Panc1 (cell line): ENCODE results near the gene OTOGL. TPM values are rescaled to one million over a fixed set of nuclear protein-coding genes. Genes with fewer than 3 reads are reported as not detected.

Experiments
- ATAC-seq: fragments of 200-7000 bp; cut with Tn5 transposase; 2 replicates; pipeline ENCODE4 v1.9.1; 2020; ENCODE audit warnings: mild to moderate bottlenecking, moderate library complexity
- BruUV-seq: library from RNA; stranded (reverse); fragments of 400-500 nt; replicated peaks from 2 replicates; lab custom pipeline; 2021; lab: Mats Ljungman, UMichigan
- CTCF ChIA-PET: fragments of 300-600 bp; sonication (Branson Sonifier 250); formaldehyde crosslinking; loops from one replicate; lab custom pipeline; 2022; ENCODE audit warnings: antibody characterized with exemption; lab: Charles Lee
- POLR2A ChIA-PET: fragments of 300-600 bp; sonication (Branson Sonifier 250); formaldehyde crosslinking; loops from one replicate; lab custom pipeline; 2022; ENCODE audit warnings: antibody characterized with exemption; lab: Charles Lee
- DNase-seq: peaks from one replicate; pipeline ENCODE4 v3.0.0-alpha.2; 2010; ENCODE audit warnings: low read depth, low spot score
- H3K27ac ChIP-seq: 2 replicates; pipeline ENCODE4 v1.5.1; 2011; ENCODE audit warnings: mild to moderate bottlenecking, low read length, inconsistent platforms
- H3K27me3 ChIP-seq: fragments of 200-500 bp; sonication (Bioruptor generic); 2 replicates; pipeline ENCODE4 v1.6.0; 2014; ENCODE audit warnings: low read length, inconsistent platforms; ENCODE audit not compliant: control insufficient read depth, insufficient read depth
- H3K36me3 ChIP-seq: fragments of 200-500 bp; sonication (Bioruptor generic); 2 replicates; pipeline ENCODE4 v1.5.1; 2014; ENCODE audit warnings: inconsistent platforms, mild to moderate bottlenecking, low read length, moderate library complexity; ENCODE audit not compliant: control insufficient read depth, insufficient read depth
- H3K4me1 ChIP-seq: 2 replicates; pipeline ENCODE4 v1.5.1; 2011; ENCODE audit warnings: inconsistent platforms, mild to moderate bottlenecking, low read length, moderate library complexity; ENCODE audit not compliant: control insufficient read depth, insufficient read depth
- H3K4me3 ChIP-seq, 2 experiments: 2 replicates each; pipeline ENCODE4 v1.5.1; 2011 to 2012; ENCODE audit warnings: low read depth in 2 of 2, low read length in 2 of 2, mild to moderate bottlenecking in 2 of 2, inconsistent platforms in 1 of 2, moderate library complexity in 1 of 2
- H3K9me3 ChIP-seq: fragments of 200-500 bp; sonication (Bioruptor generic); 2 replicates; pipeline ENCODE4 v1.5.1; 2014; ENCODE audit warnings: low read depth, mild to moderate bottlenecking, inconsistent platforms, low read length, moderate library complexity; ENCODE audit not compliant: control insufficient read depth, insufficient read depth
- POLR2AphosphoS5 ChIP-seq: IDR thresholded peaks from 2 replicates; pipeline ENCODE4 v1.6.1; 2012; ENCODE audit warnings: mild to moderate bottlenecking, low read depth, low read length, moderate library complexity
- REST ChIP-seq, 2 experiments: IDR thresholded peaks; 2 replicates each; pipeline ENCODE4 v1.6.1; 2011 to 2012; ENCODE audit warnings: low read depth in 2 of 2, control low read depth in 1 of 2, low read length in 1 of 2, mild to moderate bottlenecking in 1 of 2, moderate library complexity in 1 of 2; ENCODE audit not compliant: insufficient read depth in 1 of 2
- SIN3A ChIP-seq: IDR thresholded peaks from 2 replicates; pipeline ENCODE4 v1.6.1; 2012; ENCODE audit warnings: low read depth, mild to moderate bottlenecking, low read length, moderate library complexity, borderline replicate concordance; ENCODE audit not compliant: insufficient read depth
- TCF7L2 ChIP-seq: IDR thresholded peaks from 2 replicates; pipeline ENCODE4 v1.6.1; 2011; ENCODE audit warnings: mild to moderate bottlenecking, low read depth, low read length, inconsistent platforms
- in situ Hi-C: cut with HindIII; loops from 2 replicates; pipeline ENCODE4 v1.10.0; 2016; ENCODE audit warnings: low sequenced_read_pairs, low pct_unique_long_range_greater_than_20kb
- intact Hi-C: fragments of 100-400 bp; cut with micrococcal nuclease; formaldehyde crosslinking; loops from one replicate; pipeline ENCODE4 v1.10.0; 2022; ENCODE audit not compliant: unreplicated experiment
- total RNA-seq: library from RNA; stranded (reverse); gene quantifications from one replicate; pipeline ENCODE4 v1.2.1, GENCODE V29; 2021; ENCODE audit not compliant: unreplicated experiment
- TF ChIP-seq, protein P1 (sequence below): fragments of 450-650 bp; IDR thresholded peaks from 2 replicates; pipeline ENCODE4 v1.5.1; 2017; ENCODE audit warnings: mild to moderate bottlenecking

OTOGL gene
- total RNA-seq, 1 experiment from 2014 or later: not detected

DNA sequence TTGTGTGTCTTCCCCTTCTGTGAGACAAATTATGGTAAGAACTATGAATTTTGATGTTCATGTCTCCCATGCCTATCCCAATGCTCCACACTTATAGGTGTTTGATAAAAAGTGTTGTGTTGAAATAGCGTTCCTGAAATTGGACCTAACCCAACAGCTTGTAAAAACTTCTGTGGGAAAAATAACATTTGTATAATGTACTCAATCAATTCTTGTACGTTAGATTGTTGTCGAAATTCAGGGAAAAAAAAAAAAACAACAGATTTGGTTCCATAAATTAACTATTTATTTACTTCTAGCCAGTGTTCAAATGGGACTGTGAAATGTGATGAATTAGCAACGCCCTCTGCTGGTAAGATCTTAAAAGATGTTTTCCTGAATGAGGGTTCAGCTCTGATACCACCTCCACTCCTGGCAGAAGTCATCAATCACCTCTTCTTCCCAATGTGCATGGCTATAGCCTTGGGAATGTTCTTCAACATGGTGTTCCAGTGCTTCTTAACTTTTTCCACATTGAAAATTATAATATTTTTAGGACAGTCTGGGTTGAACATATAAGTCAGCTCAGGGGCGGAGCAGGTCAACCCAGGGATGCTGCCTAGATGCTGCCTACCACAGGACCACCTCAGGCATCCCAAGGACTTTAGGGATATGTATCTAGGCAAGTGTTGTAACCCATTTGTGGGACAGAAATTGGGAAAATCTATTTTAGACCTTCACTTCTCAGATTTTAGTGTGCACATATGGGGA is 170.6 kb downstream of the OTOGL start:
- CTCF ChIA-PET: interaction anchor here (0.7 to 1.9 kb wide), 4 partner anchors 55 to 1567 kb away, joined by 3 to 13 read pairs (median 4); no protein-coding TSS in a partner anchor
- no peaks in the 10 kb centered on the region for H3K9me3 ChIP-seq
- H3K27ac ChIP-seq: no peak overlapping the region
- H3K4me1 ChIP-seq: 0 out of 2 replicates have a peak, but pooled peaks cover 2% of the 10 kb centered on the region
- intact Hi-C loops: loop anchor here (1.0 to 10.0 kb wide), 2 partner anchors 75 to 865 kb away; no protein-coding TSS in a partner anchor
- ATAC-seq (peak; percentile 73; the same call in 1 of the 2 replicates), DNase-seq (peak; percentile 24)
- TF ChIP-seq, protein P1, sequence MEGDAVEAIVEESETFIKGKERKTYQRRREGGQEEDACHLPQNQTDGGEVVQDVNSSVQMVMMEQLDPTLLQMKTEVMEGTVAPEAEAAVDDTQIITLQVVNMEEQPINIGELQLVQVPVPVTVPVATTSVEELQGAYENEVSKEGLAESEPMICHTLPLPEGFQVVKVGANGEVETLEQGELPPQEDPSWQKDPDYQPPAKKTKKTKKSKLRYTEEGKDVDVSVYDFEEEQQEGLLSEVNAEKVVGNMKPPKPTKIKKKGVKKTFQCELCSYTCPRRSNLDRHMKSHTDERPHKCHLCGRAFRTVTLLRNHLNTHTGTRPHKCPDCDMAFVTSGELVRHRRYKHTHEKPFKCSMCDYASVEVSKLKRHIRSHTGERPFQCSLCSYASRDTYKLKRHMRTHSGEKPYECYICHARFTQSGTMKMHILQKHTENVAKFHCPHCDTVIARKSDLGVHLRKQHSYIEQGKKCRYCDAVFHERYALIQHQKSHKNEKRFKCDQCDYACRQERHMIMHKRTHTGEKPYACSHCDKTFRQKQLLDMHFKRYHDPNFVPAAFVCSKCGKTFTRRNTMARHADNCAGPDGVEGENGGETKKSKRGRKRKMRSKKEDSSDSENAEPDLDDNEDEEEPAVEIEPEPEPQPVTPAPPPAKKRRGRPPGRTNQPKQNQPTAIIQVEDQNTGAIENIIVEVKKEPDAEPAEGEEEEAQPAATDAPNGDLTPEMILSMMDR: peak; percentile 76
- TF ChIP-seq SIN3A (no peak), REST (IDR thresholded peaks at IDR 0.05; ENCODE audit: insufficient read depth in 1 of 2, low read depth in 2 of 2, low read length in 1 of 2) (no peak)
- H3K36me3 ChIP-seq: no peaks in the 10 kb centered on the region
- no TSS peak for BruUV-seq
- in situ Hi-C loops: no loop called here
- no peaks in the 10 kb centered on the region for H3K27me3 ChIP-seq
- POLR2A ChIA-PET: no interaction called here
- no peak overlapping the region for H3K4me3 ChIP-seq

DNA sequence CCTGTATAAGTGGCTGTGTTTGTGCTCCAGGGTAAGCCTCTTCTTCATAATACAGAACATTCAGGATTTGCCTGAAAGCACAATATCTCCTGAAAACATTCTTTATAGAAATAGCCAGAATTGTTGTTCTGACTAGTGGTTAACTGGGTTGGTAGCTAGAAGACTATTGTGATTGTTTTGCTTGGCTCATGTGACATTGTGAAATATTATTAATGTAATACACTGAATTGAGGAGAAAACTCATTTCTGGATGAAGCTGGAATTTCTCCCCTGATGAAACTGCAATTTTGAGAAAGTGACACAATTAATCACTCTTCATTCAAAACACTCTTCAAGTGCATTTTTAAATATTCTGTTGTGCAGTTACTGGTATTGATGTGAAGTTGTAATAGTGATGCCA is 172.4 kb downstream of the OTOGL start:
- H3K9me3 ChIP-seq: no peaks in the 10 kb centered on the region
- POLR2A ChIA-PET: no interaction called here
- intact Hi-C loops: no loop called here
- no peak overlapping the region for H3K27ac ChIP-seq
- H3K27me3 ChIP-seq: no peaks in the 10 kb centered on the region
- CTCF ChIA-PET: no interaction called here
- H3K36me3 ChIP-seq: no peaks in the 10 kb centered on the region
- DNase-seq: no peak
- no peak overlapping the region for H3K4me3 ChIP-seq
- ATAC-seq: no peak
- H3K4me1 ChIP-seq: 0 out of 2 replicates have a peak, but pooled peaks cover 2% of the 10 kb centered on the region
- BruUV-seq: no TSS peak
- TF ChIP-seq REST (IDR thresholded peaks at IDR 0.05; ENCODE audit: insufficient read depth in 1 of 2, low read depth in 2 of 2, low read length in 1 of 2) (no peak), SIN3A (no peak), POLR2AphosphoS5 (no peak), TCF7L2 (no peak)
- TF ChIP-seq, protein P1: no peak
- in situ Hi-C loops: no loop called here
